Panc1 (cell line): ENCODE results near the gene DSCAML1. TPM values are rescaled to one million over a fixed set of nuclear protein-coding genes. Genes with fewer than 3 reads are reported as not detected.

Source experiments
- ATAC-seq: fragments of 200-7000 bp; cut with Tn5 transposase; 2 replicates; pipeline ENCODE4 v1.9.1; 2020; ENCODE audit warnings: mild to moderate bottlenecking, moderate library complexity
- BruUV-seq: library from RNA; stranded (reverse); fragments of 400-500 nt; replicated peaks from 2 replicates; lab custom pipeline; 2021; lab: Mats Ljungman, UMichigan
- CTCF ChIA-PET: fragments of 300-600 bp; sonication (Branson Sonifier 250); formaldehyde crosslinking; loops from one replicate; lab custom pipeline; 2022; ENCODE audit warnings: antibody characterized with exemption; lab: Charles Lee
- POLR2A ChIA-PET: fragments of 300-600 bp; sonication (Branson Sonifier 250); formaldehyde crosslinking; loops from one replicate; lab custom pipeline; 2022; ENCODE audit warnings: antibody characterized with exemption; lab: Charles Lee
- DNase-seq: peaks from one replicate; pipeline ENCODE4 v3.0.0-alpha.2; 2010; ENCODE audit warnings: low read depth, low spot score
- H3K27ac ChIP-seq: 2 replicates; pipeline ENCODE4 v1.5.1; 2011; ENCODE audit warnings: mild to moderate bottlenecking, low read length, inconsistent platforms
- H3K27me3 ChIP-seq: fragments of 200-500 bp; sonication (Bioruptor generic); 2 replicates; pipeline ENCODE4 v1.6.0; 2014; ENCODE audit warnings: low read length, inconsistent platforms; ENCODE audit not compliant: control insufficient read depth, insufficient read depth
- H3K36me3 ChIP-seq: fragments of 200-500 bp; sonication (Bioruptor generic); 2 replicates; pipeline ENCODE4 v1.5.1; 2014; ENCODE audit warnings: inconsistent platforms, mild to moderate bottlenecking, low read length, moderate library complexity; ENCODE audit not compliant: control insufficient read depth, insufficient read depth
- H3K4me1 ChIP-seq: 2 replicates; pipeline ENCODE4 v1.5.1; 2011; ENCODE audit warnings: inconsistent platforms, mild to moderate bottlenecking, low read length, moderate library complexity; ENCODE audit not compliant: control insufficient read depth, insufficient read depth
- H3K4me3 ChIP-seq, 2 experiments: 2 replicates each; pipeline ENCODE4 v1.5.1; 2011 to 2012; ENCODE audit warnings: low read depth in 2 of 2, low read length in 2 of 2, mild to moderate bottlenecking in 2 of 2, inconsistent platforms in 1 of 2, moderate library complexity in 1 of 2
- H3K9me3 ChIP-seq: fragments of 200-500 bp; sonication (Bioruptor generic); 2 replicates; pipeline ENCODE4 v1.5.1; 2014; ENCODE audit warnings: low read depth, mild to moderate bottlenecking, inconsistent platforms, low read length, moderate library complexity; ENCODE audit not compliant: control insufficient read depth, insufficient read depth
- POLR2AphosphoS5 ChIP-seq: IDR thresholded peaks from 2 replicates; pipeline ENCODE4 v1.6.1; 2012; ENCODE audit warnings: mild to moderate bottlenecking, low read depth, low read length, moderate library complexity
- REST ChIP-seq, 2 experiments: IDR thresholded peaks; 2 replicates each; pipeline ENCODE4 v1.6.1; 2011 to 2012; ENCODE audit warnings: low read depth in 2 of 2, control low read depth in 1 of 2, low read length in 1 of 2, mild to moderate bottlenecking in 1 of 2, moderate library complexity in 1 of 2; ENCODE audit not compliant: insufficient read depth in 1 of 2
- SIN3A ChIP-seq: IDR thresholded peaks from 2 replicates; pipeline ENCODE4 v1.6.1; 2012; ENCODE audit warnings: low read depth, mild to moderate bottlenecking, low read length, moderate library complexity, borderline replicate concordance; ENCODE audit not compliant: insufficient read depth
- TCF7L2 ChIP-seq: IDR thresholded peaks from 2 replicates; pipeline ENCODE4 v1.6.1; 2011; ENCODE audit warnings: mild to moderate bottlenecking, low read depth, low read length, inconsistent platforms
- in situ Hi-C: cut with HindIII; loops from 2 replicates; pipeline ENCODE4 v1.10.0; 2016; ENCODE audit warnings: low sequenced_read_pairs, low pct_unique_long_range_greater_than_20kb
- intact Hi-C: fragments of 100-400 bp; cut with micrococcal nuclease; formaldehyde crosslinking; loops from one replicate; pipeline ENCODE4 v1.10.0; 2022; ENCODE audit not compliant: unreplicated experiment
- total RNA-seq: library from RNA; stranded (reverse); gene quantifications from one replicate; pipeline ENCODE4 v1.2.1, GENCODE V29; 2021; ENCODE audit not compliant: unreplicated experiment
- TF ChIP-seq, protein P1 (sequence below): fragments of 450-650 bp; IDR thresholded peaks from 2 replicates; pipeline ENCODE4 v1.5.1; 2017; ENCODE audit warnings: mild to moderate bottlenecking

The DSCAML1 gene
- total RNA-seq, 1 experiment from 2014 or later, result 1.6 TPM

GRCh38 chr11:117511483-117511930, 285.5 kb downstream of the DSCAML1 start:
- POLR2A ChIA-PET, result no interaction called here
- H3K27me3 ChIP-seq, result peaks cover 2% of the 10 kb centered on the region; the same call in 1 of the 2 replicates
- in situ Hi-C loops (no loop called here), intact Hi-C loops (no loop called here)
- TF ChIP-seq, protein P1, sequence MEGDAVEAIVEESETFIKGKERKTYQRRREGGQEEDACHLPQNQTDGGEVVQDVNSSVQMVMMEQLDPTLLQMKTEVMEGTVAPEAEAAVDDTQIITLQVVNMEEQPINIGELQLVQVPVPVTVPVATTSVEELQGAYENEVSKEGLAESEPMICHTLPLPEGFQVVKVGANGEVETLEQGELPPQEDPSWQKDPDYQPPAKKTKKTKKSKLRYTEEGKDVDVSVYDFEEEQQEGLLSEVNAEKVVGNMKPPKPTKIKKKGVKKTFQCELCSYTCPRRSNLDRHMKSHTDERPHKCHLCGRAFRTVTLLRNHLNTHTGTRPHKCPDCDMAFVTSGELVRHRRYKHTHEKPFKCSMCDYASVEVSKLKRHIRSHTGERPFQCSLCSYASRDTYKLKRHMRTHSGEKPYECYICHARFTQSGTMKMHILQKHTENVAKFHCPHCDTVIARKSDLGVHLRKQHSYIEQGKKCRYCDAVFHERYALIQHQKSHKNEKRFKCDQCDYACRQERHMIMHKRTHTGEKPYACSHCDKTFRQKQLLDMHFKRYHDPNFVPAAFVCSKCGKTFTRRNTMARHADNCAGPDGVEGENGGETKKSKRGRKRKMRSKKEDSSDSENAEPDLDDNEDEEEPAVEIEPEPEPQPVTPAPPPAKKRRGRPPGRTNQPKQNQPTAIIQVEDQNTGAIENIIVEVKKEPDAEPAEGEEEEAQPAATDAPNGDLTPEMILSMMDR, result no peak
- TF ChIP-seq TCF7L2, result no peak
- no peak for TF ChIP-seq POLR2AphosphoS5
- no peaks in the 10 kb centered on the region for H3K9me3 ChIP-seq
- no peaks in the 10 kb centered on the region for H3K36me3 ChIP-seq
- H3K4me3 ChIP-seq, result no peak overlapping the region
- no TSS peak for BruUV-seq
- ATAC-seq (no peak), DNase-seq (no peak)
- no peak overlapping the region for H3K27ac ChIP-seq
- CTCF ChIA-PET, result no interaction called here
- 0 out of 2 replicates have a peak, but pooled peaks cover 4% of the 10 kb centered on the region for H3K4me1 ChIP-seq

DNA sequence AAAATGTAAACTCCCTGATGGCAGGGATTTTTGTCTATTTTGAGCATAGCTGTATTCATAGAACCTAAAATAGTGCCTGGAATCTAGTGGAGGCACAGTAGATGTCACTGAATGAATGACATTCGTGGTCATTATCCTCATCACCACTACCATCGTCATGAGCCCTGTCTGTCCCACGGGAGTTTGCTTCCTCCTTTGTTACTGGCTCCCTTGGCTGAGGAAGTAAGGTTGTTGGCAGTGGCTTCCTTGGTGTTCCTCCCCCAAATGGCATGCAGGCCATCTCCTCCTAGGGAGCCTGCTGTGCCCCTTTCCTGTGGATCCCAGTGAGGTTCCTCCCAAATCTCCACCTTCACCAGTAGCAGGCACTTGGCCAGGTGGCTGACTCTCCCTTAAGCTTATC, 286.4 kb downstream of the DSCAML1 start:
- ChIA-PET POLR2A (no interaction called here), CTCF (no interaction called here)
- Histone ChIP-seq H3K36me3 (no peaks in the 10 kb centered on the region), H3K4me1 (0 out of 2 replicates have a peak, but pooled peaks cover 4% of the 10 kb centered on the region), H3K27me3 (peaks cover 2% of the 10 kb centered on the region; the same call in 1 of the 2 replicates), H3K4me3 (no peak overlapping the region), H3K27ac (no peak overlapping the region), H3K9me3 (no peaks in the 10 kb centered on the region)
- in situ Hi-C loops, result no loop called here
- DNase-seq, result no peak
- BruUV-seq, result no TSS peak
- no peak for TF ChIP-seq POLR2AphosphoS5
- no peak for TF ChIP-seq REST (IDR thresholded peaks at IDR 0.05; ENCODE audit: insufficient read depth in 1 of 2, low read depth in 2 of 2, low read length in 1 of 2)
- TF ChIP-seq SIN3A, result no peak
- no peak for TF ChIP-seq TCF7L2
- TF ChIP-seq, protein P1, result no peak
- ATAC-seq, result no peak
- intact Hi-C loops, result no loop called here
